ENCODE data around the gene RAI14.

Gene RAI14

GRCh38 chr5:34858790-34859189, 202.7 kb downstream of the RAI14 start:
- Histone ChIP-seq H2AK5ac (ENCODE audit: low read length) (no peak overlapping the region), H3K79me1 (ENCODE audit: low read length) (no peaks in the 10 kb centered on the region), H2BK5ac (ENCODE audit: low read depth, low read length, poor library complexity) (no peak overlapping the region), H3K9ac (ENCODE audit: low read length) (no peak overlapping the region), H3K9me3 (ENCODE audit: insufficient read depth, low read depth, low read length) (no peaks in the 10 kb centered on the region), H3K27ac (ENCODE audit: low read depth, low read length) (no peak overlapping the region), H3K4me2 (ENCODE audit: low read length) (no peak overlapping the region), H2BK12ac (ENCODE audit: low read length) (no peak overlapping the region), H4K91ac (ENCODE audit: low read depth, low read length) (no peak overlapping the region), H3K4ac (ENCODE audit: low read depth, low read length) (no peak overlapping the region), H3K4me3 (ENCODE audit: low read depth, low read length) (no peak overlapping the region), H3K79me2 (ENCODE audit: control insufficient read depth, insufficient read depth, low read length, poor library complexity) (no peaks in the 10 kb centered on the region), H3K14ac (ENCODE audit: low read length) (no peak overlapping the region), H2BK120ac (ENCODE audit: insufficient read depth, low read length, poor library complexity) (no peak overlapping the region), H2AFZ (ENCODE audit: insufficient read depth, low read length, poor library complexity) (no peak overlapping the region), H3K4me1 (ENCODE audit: control insufficient read depth in 1 of 2, insufficient read depth in 2 of 2, low read length in 2 of 2) (no peaks in the 10 kb centered on the region), H3K18ac (ENCODE audit: low read length) (no peak overlapping the region), H3K27me3 (ENCODE audit: insufficient read depth, low read length) (no peaks in the 10 kb centered on the region), H4K12ac (ENCODE audit: low read depth, low read length) (no peak overlapping the region), H3K23ac (ENCODE audit: low read length) (no peak overlapping the region), H3K36me3 (ENCODE audit: control insufficient read depth in 1 of 2, insufficient read depth in 2 of 2, low read length in 2 of 2) (no peaks in the 10 kb centered on the region), H4K8ac (ENCODE audit: low read depth, low read length) (no peak overlapping the region)
- DNase-seq: peak in 1 of 2 donors; percentile 12
- whole genome bisulfite sequencing (ENCODE audit: extremely low coverage, insufficient coverage, insufficient read length): no CpG with 5 or more reads among the region's 2 CpGs

GRCh38 chr5:34859253-34859652, 203.1 kb downstream of the RAI14 start:
- Histone ChIP-seq H3K36me3 (ENCODE audit: control insufficient read depth in 1 of 2, insufficient read depth in 2 of 2, low read length in 2 of 2) (no peaks in the 10 kb centered on the region), H3K23ac (ENCODE audit: low read length) (no peak overlapping the region), H3K4me2 (ENCODE audit: low read length) (no peak overlapping the region), H3K4me3 (ENCODE audit: low read depth, low read length) (no peak overlapping the region), H3K27ac (ENCODE audit: low read depth, low read length) (no peak overlapping the region), H2BK120ac (ENCODE audit: insufficient read depth, low read length, poor library complexity) (no peak overlapping the region), H3K4ac (ENCODE audit: low read depth, low read length) (no peak overlapping the region), H3K9me3 (ENCODE audit: insufficient read depth, low read depth, low read length) (no peaks in the 10 kb centered on the region), H3K18ac (ENCODE audit: low read length) (no peak overlapping the region), H2BK12ac (ENCODE audit: low read length) (no peak overlapping the region), H3K79me1 (ENCODE audit: low read length) (no peaks in the 10 kb centered on the region), H2AK5ac (ENCODE audit: low read length) (no peak overlapping the region), H3K14ac (ENCODE audit: low read length) (no peak overlapping the region), H3K79me2 (ENCODE audit: control insufficient read depth, insufficient read depth, low read length, poor library complexity) (no peaks in the 10 kb centered on the region), H4K8ac (ENCODE audit: low read depth, low read length) (no peak overlapping the region), H4K91ac (ENCODE audit: low read depth, low read length) (no peak overlapping the region), H2BK5ac (ENCODE audit: low read depth, low read length, poor library complexity) (no peak overlapping the region), H3K27me3 (ENCODE audit: insufficient read depth, low read length) (no peaks in the 10 kb centered on the region), H3K4me1 (ENCODE audit: control insufficient read depth in 1 of 2, insufficient read depth in 2 of 2, low read length in 2 of 2) (no peaks in the 10 kb centered on the region), H2AFZ (ENCODE audit: insufficient read depth, low read length, poor library complexity) (no peak overlapping the region), H3K9ac (ENCODE audit: low read length) (no peak overlapping the region), H4K12ac (ENCODE audit: low read depth, low read length) (no peak overlapping the region)
- no CpG with 5 or more reads among the region's 5 CpGs for WGBS (ENCODE audit: extremely low coverage, insufficient coverage, insufficient read length)
- DNase-seq: no peak

- Histone ChIP-seq H3K79me1 (ENCODE audit: low read length) (peaks cover 5% of the 10 kb centered on the region), H2AK5ac (ENCODE audit: low read length) (no peak overlapping the region), H4K91ac (ENCODE audit: low read depth, low read length) (no peak overlapping the region), H2BK12ac (ENCODE audit: low read length) (no peak overlapping the region), H3K4me2 (ENCODE audit: low read length) (no peak overlapping the region), H3K27ac (ENCODE audit: low read depth, low read length) (no peak overlapping the region), H4K12ac (ENCODE audit: low read depth, low read length) (no peak overlapping the region), H3K23ac (ENCODE audit: low read length) (no peak overlapping the region), H2BK5ac (ENCODE audit: low read depth, low read length, poor library complexity) (no peak overlapping the region), H3K27me3 (ENCODE audit: insufficient read depth, low read length) (no peaks in the 10 kb centered on the region), H3K4ac (ENCODE audit: low read depth, low read length) (no peak overlapping the region), H3K4me3 (ENCODE audit: low read depth, low read length) (no peak overlapping the region), H3K14ac (ENCODE audit: low read length) (no peak overlapping the region), H4K8ac (ENCODE audit: low read depth, low read length) (no peak overlapping the region), H3K4me1 (ENCODE audit: control insufficient read depth in 1 of 2, insufficient read depth in 2 of 2, low read length in 2 of 2) (peaks cover 5% of the 10 kb centered on the region in 2 experiments), H3K79me2 (ENCODE audit: control insufficient read depth, insufficient read depth, low read length, poor library complexity) (no peaks in the 10 kb centered on the region), H3K18ac (ENCODE audit: low read length) (no peak overlapping the region), H2AFZ (ENCODE audit: insufficient read depth, low read length, poor library complexity) (no peak overlapping the region), H3K9me3 (ENCODE audit: insufficient read depth, low read depth, low read length) (no peaks in the 10 kb centered on the region), H3K9ac (ENCODE audit: low read length) (no peak overlapping the region), H3K36me3 (ENCODE audit: control insufficient read depth in 1 of 2, insufficient read depth in 2 of 2, low read length in 2 of 2) (no peaks in the 10 kb centered on the region), H2BK120ac (ENCODE audit: insufficient read depth, low read length, poor library complexity) (no peak overlapping the region)
- no CpG with 5 or more reads among the region's 3 CpGs for WGBS (ENCODE audit: extremely low coverage, insufficient coverage, insufficient read length)
- DNase-seq: no peak
These were observed 207.8 kb downstream of the RAI14 start for GRCh38 chr5:34863946-34864345.

- no peak overlapping the region for H3K4ac ChIP-seq (ENCODE audit: low read depth, low read length)
- no peak overlapping the region for H4K91ac ChIP-seq (ENCODE audit: low read depth, low read length)
- H2BK12ac ChIP-seq (ENCODE audit: low read length): no peak overlapping the region
- H3K4me3 ChIP-seq (ENCODE audit: low read depth, low read length): no peak overlapping the region
- peaks cover 5% of the 10 kb centered on the region in 2 experiments for H3K4me1 ChIP-seq (ENCODE audit: control insufficient read depth in 1 of 2, insufficient read depth in 2 of 2, low read length in 2 of 2)
- H3K27me3 ChIP-seq (ENCODE audit: insufficient read depth, low read length): no peaks in the 10 kb centered on the region
- DNase-seq: no peak
- H3K14ac ChIP-seq (ENCODE audit: low read length): no peak overlapping the region
- H3K27ac ChIP-seq (ENCODE audit: low read depth, low read length): no peak overlapping the region
- H3K23ac ChIP-seq (ENCODE audit: low read length): no peak overlapping the region
- H3K9me3 ChIP-seq (ENCODE audit: insufficient read depth, low read depth, low read length): no peaks in the 10 kb centered on the region
- no CpG with 5 or more reads among the region's 2 CpGs for WGBS (ENCODE audit: extremely low coverage, insufficient coverage, insufficient read length)
- H3K79me1 ChIP-seq (ENCODE audit: low read length): peaks cover 5% of the 10 kb centered on the region
- no peak overlapping the region for H3K9ac ChIP-seq (ENCODE audit: low read length)
- no peak overlapping the region for H4K12ac ChIP-seq (ENCODE audit: low read depth, low read length)
- H2AFZ ChIP-seq (ENCODE audit: insufficient read depth, low read length, poor library complexity): no peak overlapping the region
- H3K4me2 ChIP-seq (ENCODE audit: low read length): no peak overlapping the region
- no peak overlapping the region for H2AK5ac ChIP-seq (ENCODE audit: low read length)
- no peaks in the 10 kb centered on the region for H3K79me2 ChIP-seq (ENCODE audit: control insufficient read depth, insufficient read depth, low read length, poor library complexity)
- no peaks in the 10 kb centered on the region for H3K36me3 ChIP-seq (ENCODE audit: control insufficient read depth in 1 of 2, insufficient read depth in 2 of 2, low read length in 2 of 2)
- no peak overlapping the region for H2BK120ac ChIP-seq (ENCODE audit: insufficient read depth, low read length, poor library complexity)
- no peak overlapping the region for H4K8ac ChIP-seq (ENCODE audit: low read depth, low read length)
- H2BK5ac ChIP-seq (ENCODE audit: low read depth, low read length, poor library complexity): no peak overlapping the region
- no peak overlapping the region for H3K18ac ChIP-seq (ENCODE audit: low read length)
These were observed 209.0 kb downstream of the RAI14 start for GRCh38 chr5:34865091-34865490.

Data from trophoblast cell (in vitro differentiated cells and primary cell).